ENCODE data around the gene CNTFR. TPM values are rescaled to one million over a fixed set of nuclear protein-coding genes. Genes with fewer than 3 reads are reported as not detected.

The CNTFR gene
- total RNA-seq, 1 donor from 2014 or later: 2.7 TPM

DNA sequence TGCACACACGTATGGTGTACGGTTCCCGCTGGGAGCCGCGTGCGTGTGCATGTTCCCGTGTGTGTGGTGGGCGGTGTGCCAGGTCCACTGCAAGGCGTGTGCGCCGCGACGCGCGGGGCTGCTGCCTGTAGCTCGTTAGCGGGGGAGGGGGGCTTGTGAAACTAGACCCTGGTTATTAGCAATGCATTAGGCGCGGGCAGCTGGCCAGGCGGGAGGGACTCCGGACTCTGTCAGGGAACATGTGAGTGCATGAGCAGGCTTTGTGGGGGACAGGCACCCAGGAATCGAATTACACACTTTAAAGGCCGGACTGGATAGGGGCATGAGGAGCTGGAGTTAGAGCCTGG lies 34.5 kb downstream of the CNTFR start:
- Mint-ChIP-seq H3K4me3 (ENCODE audit: low read depth) (no peak overlapping the region), H3K27me3 (peaks cover 23% of the 10 kb centered on the region), H3K36me3 (ENCODE audit: insufficient read depth) (no peaks in the 10 kb centered on the region), H3K4me1 (ENCODE audit: low read depth) (peaks cover 6% of the 10 kb centered on the region), H3K9me3 (ENCODE audit: low read depth) (no peaks in the 10 kb centered on the region), H3K27ac (no peak overlapping the region)
- DNase-seq (ENCODE audit: low spot score, unreplicated experiment): no peak
- no peak for TF ChIP-seq CTCF (IDR thresholded peaks at IDR 0.05; ENCODE audit: unreplicated experiment)

DNA sequence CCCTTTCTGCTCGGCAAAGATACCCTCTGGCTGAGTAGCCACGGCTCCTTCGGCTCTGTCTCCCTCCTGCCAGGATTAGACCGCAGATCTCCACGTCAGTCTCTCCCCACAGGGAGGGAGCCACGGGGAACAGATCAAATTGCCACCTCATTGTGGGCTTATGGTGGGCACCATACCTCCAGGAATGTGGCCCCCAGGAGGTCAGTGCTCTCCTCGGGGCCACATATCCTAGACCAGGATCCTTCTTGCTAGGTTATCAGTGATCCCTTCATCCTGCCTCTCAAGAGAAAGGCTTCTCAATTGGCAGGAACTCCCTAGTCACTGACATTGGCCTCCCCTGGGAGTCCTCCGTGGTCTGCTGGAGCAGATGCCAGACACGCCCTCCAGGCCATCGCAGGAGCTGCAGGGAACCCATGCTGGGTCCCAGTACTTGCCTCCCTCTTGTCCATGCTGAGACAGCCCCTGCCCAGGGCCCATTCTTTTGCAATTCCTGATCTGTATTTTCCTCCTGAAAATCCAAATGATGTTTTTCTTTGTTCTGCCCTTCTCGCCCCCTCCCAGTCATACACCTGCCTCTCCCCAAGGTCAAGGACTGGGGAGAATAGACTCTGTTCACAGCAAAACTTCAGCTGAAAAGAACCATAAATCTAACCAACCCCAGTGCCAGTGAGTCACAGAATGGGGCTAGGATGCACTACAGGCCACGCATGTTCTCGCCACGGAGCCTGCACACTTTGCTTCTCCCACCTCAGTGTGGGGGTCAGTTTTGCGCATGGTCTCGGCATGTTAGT lies 35.1 kb downstream of the CNTFR start:
- Mint-ChIP-seq H3K36me3 (ENCODE audit: insufficient read depth) (no peaks in the 10 kb centered on the region), H3K27me3 (peaks cover 23% of the 10 kb centered on the region), H3K4me3 (ENCODE audit: low read depth) (no peak overlapping the region), H3K4me1 (ENCODE audit: low read depth) (peaks cover 6% of the 10 kb centered on the region), H3K9me3 (ENCODE audit: low read depth) (no peaks in the 10 kb centered on the region), H3K27ac (no peak overlapping the region)
- DNase-seq (ENCODE audit: low spot score, unreplicated experiment): no peak
- TF ChIP-seq CTCF (IDR thresholded peaks at IDR 0.05; ENCODE audit: unreplicated experiment): no peak

GRCh38 chr9:34553511-34554021 lies 36.0 kb downstream of the CNTFR start:
- Mint-ChIP-seq H3K4me1 (ENCODE audit: low read depth) (peaks cover 5% of the 10 kb centered on the region), H3K4me3 (ENCODE audit: low read depth) (no peak overlapping the region), H3K9me3 (ENCODE audit: low read depth) (no peaks in the 10 kb centered on the region), H3K27ac (no peak overlapping the region), H3K36me3 (ENCODE audit: insufficient read depth) (no peaks in the 10 kb centered on the region), H3K27me3 (peaks cover 23% of the 10 kb centered on the region)
- no peak for DNase-seq (ENCODE audit: low spot score, unreplicated experiment)
- no peak for TF ChIP-seq CTCF (IDR thresholded peaks at IDR 0.05; ENCODE audit: unreplicated experiment)

DNA sequence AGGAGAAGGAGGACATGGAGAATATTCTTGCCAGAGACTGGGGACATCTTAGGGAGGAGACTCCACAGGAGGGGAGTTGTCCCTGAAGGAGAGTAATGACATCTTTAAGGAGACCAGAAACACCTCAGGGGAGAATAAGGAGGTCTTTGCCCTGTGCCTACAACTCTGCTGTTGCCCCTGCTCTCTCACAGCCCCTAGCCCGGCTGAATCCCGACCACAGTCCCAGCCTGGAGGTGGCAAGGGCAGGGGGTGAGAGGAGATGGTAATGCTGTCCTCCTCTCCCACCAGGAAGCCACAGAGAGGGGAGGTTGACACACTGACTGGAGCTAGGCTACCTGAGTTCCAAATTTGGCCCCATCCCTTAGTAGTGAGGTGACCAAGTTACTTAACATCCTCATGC lies 36.5 kb downstream of the CNTFR start:
- no peak for DNase-seq (ENCODE audit: low spot score, unreplicated experiment)
- Mint-ChIP-seq H3K27me3 (peaks cover 26% of the 10 kb centered on the region), H3K4me1 (ENCODE audit: low read depth) (peaks cover 5% of the 10 kb centered on the region), H3K27ac (no peak overlapping the region), H3K36me3 (ENCODE audit: insufficient read depth) (no peaks in the 10 kb centered on the region), H3K4me3 (ENCODE audit: low read depth) (no peak overlapping the region), H3K9me3 (ENCODE audit: low read depth) (no peaks in the 10 kb centered on the region)
- no peak for TF ChIP-seq CTCF (IDR thresholded peaks at IDR 0.05; ENCODE audit: unreplicated experiment)

DNA sequence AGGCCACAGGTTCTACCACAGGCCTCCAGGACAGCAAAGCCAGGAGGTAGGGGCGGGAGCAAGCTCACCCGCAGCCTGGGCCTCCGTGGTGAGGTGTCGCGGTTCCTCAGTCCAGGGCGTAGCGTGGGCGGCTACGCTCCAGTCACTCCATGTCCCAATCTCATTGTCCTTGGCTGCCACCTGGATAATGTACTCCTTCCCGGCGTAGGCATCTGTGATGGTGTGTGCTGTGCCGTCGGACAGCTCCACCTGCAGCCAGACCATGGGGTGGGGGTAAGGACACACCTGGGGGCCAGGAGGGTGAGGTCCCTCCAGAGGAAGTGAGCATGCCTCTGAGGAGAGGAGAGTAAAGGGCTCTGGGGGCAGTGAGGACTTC lies 36.9 kb downstream of the CNTFR start:
- H3K9me3 Mint-ChIP-seq (ENCODE audit: low read depth): no peaks in the 10 kb centered on the region
- no peak overlapping the region for H3K4me3 Mint-ChIP-seq (ENCODE audit: low read depth)
- H3K27me3 Mint-ChIP-seq: peaks cover 29% of the 10 kb centered on the region
- TF ChIP-seq CTCF (IDR thresholded peaks at IDR 0.05; ENCODE audit: unreplicated experiment): no peak
- DNase-seq (ENCODE audit: low spot score, unreplicated experiment): no peak
- H3K4me1 Mint-ChIP-seq (ENCODE audit: low read depth): peaks cover 4% of the 10 kb centered on the region
- no peak overlapping the region for H3K27ac Mint-ChIP-seq
- H3K36me3 Mint-ChIP-seq (ENCODE audit: insufficient read depth): no peaks in the 10 kb centered on the region
